CD4-positive, alpha-beta T cell treated with Interleukin-17A for 1 hour (primary cell): Measurements from ENCODE around the gene DIP2A.

Experiments
- DNase-seq: peaks from one replicate; pipeline ENCODE4 v3.0.0-alpha.2; 2020

DIP2A gene

DNA sequence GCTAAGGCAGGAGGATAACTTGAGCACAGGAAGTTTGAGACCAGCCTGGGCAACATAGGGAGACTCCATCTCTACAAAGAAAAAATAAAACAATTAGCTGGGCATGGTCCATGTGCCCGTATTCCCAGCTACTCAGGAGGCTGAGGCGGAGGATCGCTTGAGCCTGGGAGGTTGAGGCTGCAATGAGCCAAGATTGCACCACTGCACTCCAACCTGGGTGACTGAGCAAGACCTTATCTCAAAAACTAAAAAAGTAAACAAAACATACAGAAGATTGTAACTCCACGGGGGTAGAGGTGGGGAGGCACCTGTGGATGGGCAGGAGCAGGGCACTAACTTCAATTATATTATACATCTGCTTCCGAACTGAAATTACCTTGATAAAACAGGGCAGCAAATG, 141.6 kb downstream of the DIP2A start:
- no peak for DNase-seq

DNA sequence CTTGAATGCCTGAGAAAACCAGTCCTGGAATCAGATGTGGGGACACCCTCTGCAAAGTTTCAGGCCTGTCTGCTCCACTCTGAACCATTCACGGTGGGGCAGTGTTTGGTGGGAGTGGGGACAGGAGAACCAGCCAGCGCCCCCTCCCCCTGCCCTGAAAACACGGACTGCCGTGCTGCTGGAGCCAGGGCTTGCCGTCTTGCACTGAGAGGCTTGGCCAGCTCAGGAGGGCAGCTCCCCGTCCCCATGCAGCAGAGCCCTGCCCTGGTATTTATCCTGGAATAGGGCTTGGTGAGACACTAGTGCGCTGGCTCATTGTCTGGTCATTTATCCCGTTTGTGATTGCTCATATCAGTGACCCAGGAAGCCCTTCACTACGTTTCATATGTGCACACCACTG, 142.3 kb downstream of the DIP2A start:
- DNase-seq: no peak

DNA sequence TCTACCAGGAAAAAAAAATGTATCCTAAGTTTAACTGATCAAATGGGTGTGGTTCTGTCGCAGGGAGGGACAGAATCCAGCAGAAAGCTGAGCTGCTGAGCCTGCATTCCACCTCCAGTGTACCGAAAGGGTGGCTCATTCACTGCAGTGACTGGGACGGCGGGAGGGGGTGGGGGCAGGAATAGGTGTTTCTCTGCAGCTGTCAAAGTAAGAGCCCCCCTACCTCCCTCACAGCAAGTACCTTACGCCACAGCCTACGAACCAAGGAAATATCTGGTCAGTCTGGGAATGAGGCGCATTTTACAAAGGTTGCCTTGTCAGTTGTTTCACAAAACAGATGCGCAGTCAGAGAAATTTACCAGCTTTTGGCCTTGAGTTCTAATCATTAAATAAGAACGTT, 144.5 kb downstream of the DIP2A start:
- no peak for DNase-seq

DNA sequence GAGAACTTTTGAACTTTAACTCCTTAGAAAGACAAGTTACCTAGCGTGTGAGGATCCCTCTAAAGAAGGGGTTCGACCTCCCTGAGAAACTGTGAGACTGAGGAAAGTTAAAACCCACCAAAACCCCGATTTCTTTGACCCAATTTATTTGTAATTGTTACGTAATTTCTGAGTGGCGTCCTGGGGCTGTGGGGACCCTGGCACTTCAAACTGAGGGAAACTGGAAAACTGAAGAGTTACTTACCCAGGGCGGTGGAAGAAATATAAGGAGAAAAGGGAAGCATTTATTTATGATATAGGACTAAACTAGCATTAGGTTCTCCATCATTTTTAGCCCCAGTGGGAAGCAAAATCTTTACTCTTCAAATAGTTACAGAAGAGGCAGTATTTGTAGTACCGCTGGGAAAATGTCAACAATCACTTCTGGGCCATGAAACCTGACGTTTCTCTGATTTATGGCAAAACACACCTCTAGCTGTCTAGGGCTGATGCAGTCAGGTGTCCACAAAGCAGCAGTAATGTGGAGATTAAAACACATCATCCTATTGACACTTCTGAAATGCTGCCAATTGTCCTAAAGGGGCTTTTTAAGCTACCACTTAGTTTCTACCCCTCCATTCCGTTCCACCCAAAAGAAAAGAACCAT, 145.8 kb downstream of the DIP2A start:
- DNase-seq: no peak

DNA sequence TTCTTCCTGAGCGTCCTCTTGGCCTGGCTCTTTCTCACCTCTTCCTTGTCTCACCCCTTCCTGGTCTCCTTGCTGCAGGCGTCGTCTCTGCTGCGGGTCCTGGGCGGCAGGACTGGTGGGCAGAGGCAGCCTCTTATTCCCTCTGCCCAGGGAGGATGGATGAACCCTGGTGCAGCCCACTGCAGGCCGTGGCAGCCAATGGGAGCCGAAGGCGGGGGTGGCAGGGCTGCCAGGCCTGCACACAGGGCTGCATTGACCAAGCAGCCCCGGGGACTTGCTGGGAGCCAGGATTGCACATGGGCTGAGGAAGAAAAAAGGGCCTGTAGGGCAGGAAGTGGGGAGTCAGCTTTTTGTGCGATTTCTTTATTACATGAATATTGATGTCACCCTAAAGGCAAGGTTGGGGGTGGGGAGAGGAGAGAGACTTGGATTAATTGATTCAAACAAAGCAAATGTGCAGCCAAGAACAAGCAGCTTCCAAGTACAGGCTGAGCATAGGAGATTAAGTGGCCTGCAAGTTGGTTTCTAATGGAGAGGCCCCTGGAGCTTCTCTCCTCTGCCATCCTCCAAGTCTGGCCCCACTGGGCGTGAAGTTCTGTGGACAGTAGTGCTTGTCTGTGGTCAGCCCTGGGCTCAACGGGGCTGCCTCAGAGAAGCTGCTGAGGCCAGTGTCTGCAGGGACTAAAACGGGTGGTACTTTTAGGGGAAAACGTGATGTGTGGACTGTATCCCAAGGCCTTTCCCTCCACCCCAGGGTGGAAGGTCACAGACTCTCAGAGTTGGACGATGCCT, 146.5 kb downstream of the DIP2A start, which contains the start of gene S100B:
S100B (minus strand) TSS at position 108 of the 792 bp plus-strand sequence. CDS start 2,667 bp downstream, outside the sequence.
- no peak for DNase-seq

DNA sequence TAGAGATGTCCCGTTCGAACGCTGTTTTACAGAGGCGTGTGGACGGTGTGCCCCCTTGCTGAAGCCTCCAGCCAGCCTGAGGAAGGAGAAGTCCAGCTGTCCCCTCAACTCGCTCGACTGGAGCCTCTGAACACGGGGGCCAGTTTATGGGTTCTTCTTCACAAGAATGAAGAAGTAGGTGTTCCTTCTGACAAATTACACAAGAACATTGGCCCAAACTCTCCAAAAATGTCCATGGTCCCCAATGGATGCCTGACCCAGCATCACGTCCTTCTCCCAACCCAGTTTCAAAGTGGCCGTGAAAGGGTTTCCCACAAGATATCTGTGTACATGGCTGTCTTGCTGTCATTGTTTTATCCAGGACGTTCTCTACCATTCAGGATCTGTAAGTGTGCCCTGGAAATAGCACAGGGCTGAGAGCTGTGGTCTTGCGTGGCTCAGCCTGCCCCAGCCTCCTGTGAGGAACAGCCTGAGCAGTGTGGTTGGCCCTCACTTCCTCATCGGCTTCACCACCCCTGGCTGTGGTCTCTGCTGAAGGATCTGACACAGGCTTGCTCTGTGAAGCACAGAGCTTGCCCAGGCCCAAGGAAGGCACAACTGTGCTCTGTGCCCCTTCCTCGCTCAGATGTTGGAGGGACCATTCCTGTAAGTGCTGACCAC, 147.2 kb downstream of the DIP2A start:
- DNase-seq: peak; percentile 62

DNA sequence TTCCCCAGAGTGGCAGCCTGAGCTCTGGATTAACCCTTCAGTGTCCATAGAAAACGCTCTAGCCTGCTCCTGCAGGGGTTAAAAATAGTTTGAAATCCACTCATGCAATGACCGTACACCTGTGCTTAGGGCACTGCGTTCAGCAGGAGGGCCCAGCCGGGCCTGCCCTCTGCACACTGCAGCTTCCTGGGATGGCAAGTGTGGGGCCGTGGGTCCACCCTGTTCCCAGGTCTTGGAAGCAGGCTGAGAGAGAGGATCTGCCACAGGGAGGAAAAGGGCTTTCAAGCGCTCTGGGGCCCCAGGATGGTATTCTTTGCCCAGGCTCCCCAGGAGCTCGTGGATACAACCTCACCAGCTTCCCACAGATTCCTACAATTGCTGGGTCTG, 147.7 kb downstream of the DIP2A start:
- DNase-seq: no peak

DNA sequence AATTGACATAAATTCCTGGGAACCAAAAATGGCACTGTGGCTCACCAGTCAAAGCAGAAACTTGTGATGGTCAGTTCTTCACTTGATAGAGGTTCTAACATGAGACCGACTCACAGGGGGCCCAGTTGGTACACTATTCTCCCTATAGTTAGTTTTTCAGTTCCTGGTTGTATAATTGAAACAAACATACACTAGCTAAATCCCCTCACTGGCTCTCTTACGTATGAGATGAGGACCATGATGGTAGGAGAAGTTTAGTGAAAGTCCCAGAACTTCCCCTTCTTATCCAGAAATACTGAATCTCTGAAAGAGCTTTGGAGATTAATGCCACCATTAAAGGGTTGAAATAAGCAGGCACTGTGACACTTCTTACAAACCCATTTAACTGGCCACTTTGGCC, 148.9 kb downstream of the DIP2A start:
- DNase-seq: no peak

DNA sequence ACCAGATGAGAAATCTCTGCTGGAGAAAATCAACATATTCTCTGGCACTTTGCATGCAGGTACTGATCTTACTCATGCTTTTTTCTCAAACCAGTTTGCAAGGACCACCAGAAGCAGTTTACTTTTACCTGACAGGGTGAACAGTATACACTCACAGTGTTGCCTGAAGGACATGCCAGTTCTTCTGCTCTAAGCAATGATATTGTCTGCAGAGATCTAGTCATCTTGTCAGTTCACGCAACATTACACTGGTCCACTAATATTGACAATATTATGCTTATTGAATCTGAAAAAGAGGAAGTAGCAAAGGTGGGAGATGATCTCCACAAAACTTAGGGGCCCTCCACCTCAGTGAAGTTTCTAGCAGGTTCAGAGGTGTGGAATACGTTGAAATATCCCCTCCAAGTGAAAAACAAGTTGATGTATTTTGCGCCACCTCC, 150.0 kb downstream of the DIP2A start:
- no peak for DNase-seq

DNA sequence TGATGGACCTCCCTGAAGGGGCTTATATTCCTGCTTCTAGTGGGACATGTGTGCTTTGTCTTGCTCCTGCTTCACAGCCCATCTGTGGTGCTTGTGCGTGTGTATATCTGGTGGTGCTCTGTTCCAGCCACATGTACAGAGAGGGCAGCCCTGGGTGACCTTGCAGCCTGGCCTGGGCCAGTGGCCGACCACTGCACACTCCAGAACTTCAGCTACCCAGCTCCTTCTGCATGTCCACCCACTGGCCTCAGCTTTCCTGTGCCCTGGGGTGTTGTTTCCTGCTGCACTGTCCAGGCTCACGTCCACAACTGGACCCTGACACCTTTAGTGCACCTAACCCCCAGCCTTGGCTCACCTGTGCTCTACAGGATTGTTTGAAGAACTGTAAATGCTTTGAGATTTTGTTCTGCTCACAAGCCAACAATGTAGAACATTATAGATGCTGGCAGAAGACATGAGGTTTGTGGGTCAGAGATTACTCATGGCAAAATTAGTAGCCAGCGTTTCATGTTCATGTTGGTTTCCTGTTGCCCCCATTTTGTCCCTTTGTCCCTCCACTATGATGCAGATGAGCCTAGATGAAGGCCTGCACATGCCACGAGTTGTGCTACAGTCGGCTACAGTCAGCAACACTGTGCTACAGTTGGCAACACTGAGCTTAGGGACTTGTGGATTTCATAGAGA, 151.5 kb downstream of the DIP2A start:
- DNase-seq: no peak

DNA sequence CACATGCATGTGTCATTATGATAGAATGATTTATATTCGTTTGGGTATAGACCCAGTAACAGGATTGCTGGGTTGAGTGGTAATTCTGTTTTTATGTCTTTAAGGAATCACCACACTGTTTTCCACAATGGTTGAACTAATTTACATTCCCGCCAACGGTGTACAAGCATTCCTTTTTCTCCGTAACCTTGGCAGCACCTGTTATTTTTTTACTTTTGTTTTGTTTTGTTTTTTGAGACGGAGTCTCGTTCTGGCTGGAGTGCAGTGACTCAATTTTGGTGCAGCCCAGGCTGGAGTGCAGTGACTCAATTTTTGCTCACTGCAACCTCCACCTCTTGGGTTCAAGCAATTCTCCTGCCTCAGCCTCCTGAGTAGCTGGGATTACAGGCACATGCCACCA, 154.7 kb downstream of the DIP2A start:
- no peak for DNase-seq

DNA sequence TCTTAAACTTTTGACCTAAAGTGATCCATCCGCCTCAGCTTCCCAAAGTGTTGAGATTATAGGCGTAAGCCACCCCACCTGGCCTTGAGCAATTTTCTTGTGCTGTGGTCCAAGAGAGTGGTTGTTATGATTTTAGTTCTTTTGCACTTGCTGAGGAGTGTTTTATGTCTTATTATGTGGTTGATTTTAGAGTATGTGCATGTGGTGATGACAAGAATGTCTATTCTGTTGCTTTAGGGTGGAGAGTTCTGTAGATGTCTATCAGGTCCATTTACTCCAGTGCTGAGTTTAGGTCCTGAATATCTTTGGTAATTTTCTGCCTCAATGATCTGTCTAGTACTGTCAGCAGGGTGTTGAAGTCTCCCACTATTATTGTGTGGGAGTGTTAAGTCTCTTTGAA, 157.4 kb downstream of the DIP2A start:
- DNase-seq: no peak

DNA sequence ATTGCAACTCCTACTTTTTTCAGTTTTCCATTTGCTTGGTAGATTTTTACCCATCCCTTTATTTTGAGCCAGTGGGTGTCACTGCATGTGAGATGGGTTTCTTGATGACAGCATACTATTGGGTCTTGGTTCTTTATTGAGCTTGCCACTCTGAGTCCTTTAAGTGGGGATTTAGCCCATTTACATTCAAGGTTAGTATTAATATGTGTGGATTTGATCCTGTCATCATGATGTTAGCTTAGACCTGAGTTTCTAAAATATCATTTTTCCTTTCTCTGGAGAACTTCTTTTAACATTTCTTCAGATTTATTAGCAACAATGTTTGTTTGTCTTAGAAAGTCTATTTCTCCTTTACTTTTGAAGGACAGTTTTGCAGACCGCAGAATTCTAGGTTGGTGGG, 158.0 kb downstream of the DIP2A start:
- no peak for DNase-seq

DNA sequence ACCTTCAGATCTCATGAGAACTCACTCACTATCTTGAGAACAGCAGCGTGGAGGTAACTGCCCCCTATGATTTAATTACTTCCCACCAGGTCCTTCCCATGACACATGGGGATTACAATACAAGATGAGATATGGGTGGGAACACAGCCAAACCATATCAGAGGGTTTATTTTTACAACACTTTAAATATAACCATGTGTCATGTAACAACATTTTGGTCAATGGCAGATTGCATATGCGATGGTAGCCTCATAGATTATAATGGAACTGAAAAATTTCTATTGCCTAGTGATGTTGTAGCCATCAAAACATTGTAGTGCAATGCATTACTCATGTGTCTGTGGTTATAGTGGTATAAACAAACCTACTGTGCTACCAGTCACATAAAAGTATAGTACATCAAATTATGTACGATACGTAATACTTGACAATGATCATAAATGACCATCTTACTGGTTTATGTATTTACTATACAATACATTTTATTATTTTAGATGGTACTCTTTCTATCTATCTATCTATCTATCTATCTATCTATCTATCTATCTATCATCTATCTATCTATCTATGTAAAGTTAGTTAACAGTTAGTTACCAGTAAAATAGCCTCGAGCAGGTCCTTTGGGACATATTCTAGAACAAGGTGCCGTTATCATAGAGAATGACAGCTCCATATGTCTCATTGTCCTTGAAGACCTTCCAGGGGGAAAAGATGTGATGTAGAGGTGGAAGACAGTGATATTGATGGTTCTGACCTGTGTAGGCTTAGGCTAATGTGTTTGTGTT, 158.8 kb downstream of the DIP2A start:
- DNase-seq: no peak

DNA sequence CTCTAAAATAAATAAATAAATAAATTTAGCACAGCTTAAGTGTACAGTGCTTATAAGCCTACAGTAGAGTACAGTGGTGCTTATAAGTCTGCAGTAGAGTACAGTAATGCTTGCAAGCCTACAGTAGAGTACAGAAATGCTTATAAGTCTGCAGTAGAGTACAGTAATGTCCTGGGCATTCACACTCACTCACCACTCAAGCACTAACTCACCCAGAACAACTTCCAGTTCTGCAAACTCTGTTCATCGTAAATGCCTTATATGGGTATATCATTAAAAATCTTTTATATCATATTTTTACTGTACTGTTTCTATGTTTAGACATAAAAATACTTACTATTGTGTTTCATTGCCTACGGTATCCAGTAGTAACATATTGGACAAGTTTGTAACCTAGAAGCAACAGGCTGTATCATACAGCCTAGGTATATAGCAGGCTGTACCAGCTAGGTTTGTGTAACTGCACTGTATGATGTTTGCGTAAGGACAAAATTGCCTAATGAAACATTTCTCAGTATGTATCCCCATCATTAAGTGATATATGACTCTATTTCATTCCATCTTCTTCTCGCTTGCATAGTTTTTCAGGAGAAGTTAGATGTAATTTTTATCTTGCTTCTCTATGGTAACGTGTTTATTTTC, 160.2 kb downstream of the DIP2A start:
- DNase-seq: no peak
